Activated CD4-positive, alpha-beta memory T cell treated with anti-CD3 and anti-CD28 coated beads, Interleukin-2, amount 10 ng/mL, durations not matched to agents 7 days and 5 days (primary cell): ENCODE results near the gene OR2Z1. TPM values are rescaled to one million over a fixed set of nuclear protein-coding genes. Genes with fewer than 3 reads are reported as not detected.

Experiments used
- CTCF ChIA-PET: fragments of 350-600 bp; sonication (Branson Sonifier 250); formaldehyde crosslinking; loops from one replicate; lab custom pipeline; 2021; ENCODE audit warnings: antibody characterized with exemption, inconsistent platforms; lab: Charles Lee
- POLR2A ChIA-PET: fragments of 350-600 bp; sonication (Branson Sonifier 250); formaldehyde crosslinking; loops from one replicate; lab custom pipeline; 2021; ENCODE audit warnings: antibody characterized with exemption; lab: Charles Lee
- DNase-seq: peaks from one replicate; pipeline ENCODE4 v3.0.0-alpha.2; 2020
- H3K27ac Mint-ChIP-seq: one replicate; pipeline ENCODE4 v1.8.0; 2021; ENCODE audit warnings: mild to moderate bottlenecking, mixed read lengths
- H3K27me3 Mint-ChIP-seq: one replicate; pipeline ENCODE4 v1.8.0; 2021; ENCODE audit warnings: mixed read lengths
- H3K36me3 Mint-ChIP-seq: one replicate; pipeline ENCODE4 v1.8.0; 2021; ENCODE audit warnings: low read depth, mixed read lengths
- H3K4me1 Mint-ChIP-seq: one replicate; pipeline ENCODE4 v1.8.0; 2021; ENCODE audit warnings: mixed read lengths
- H3K4me3 Mint-ChIP-seq: one replicate; pipeline ENCODE4 v1.8.0; 2021; ENCODE audit warnings: mild to moderate bottlenecking, mixed read lengths
- H3K9me3 Mint-ChIP-seq: one replicate; pipeline ENCODE4 v1.8.0; 2021; ENCODE audit warnings: mixed read lengths
- total RNA-seq, 2 experiments: library from RNA; stranded (reverse); gene quantifications; one replicate each; pipeline ENCODE4 v1.2.3, GENCODE V29; 2021

The OR2Z1 gene, protein sequence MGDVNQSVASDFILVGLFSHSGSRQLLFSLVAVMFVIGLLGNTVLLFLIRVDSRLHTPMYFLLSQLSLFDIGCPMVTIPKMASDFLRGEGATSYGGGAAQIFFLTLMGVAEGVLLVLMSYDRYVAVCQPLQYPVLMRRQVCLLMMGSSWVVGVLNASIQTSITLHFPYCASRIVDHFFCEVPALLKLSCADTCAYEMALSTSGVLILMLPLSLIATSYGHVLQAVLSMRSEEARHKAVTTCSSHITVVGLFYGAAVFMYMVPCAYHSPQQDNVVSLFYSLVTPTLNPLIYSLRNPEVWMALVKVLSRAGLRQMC
- not detected for total RNA-seq

DNA sequence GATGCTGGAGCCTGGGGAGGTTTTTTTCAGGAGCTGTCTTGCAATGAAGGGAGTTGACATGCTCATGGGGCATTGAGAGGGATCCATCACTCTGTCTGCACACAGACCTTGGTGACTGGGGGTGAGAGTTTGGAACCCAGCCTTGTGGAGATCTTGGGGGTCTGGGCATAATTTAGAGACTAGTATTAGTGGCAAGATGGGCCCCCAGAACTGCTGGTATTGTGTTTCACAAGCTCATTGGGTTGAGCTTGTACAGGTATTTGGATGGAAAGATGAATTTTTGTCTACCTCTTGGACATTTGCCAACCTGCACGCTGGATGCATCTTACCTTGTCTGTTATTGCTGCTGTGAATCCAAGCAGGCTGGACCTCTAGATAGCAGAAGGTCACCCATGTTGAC is at the start of gene OR2Z1:
OR2Z1 (plus strand) TSS at position 301 of the 400 bp plus-strand sequence. CDS start 9,395 bp downstream, outside the sequence.
- H3K27ac Mint-ChIP-seq = no peak within 1 kb of the TSS
- no peaks in the 10 kb centered on the region for H3K4me1 Mint-ChIP-seq
- ChIA-PET POLR2A (no interaction called here), CTCF (interaction anchor here (1.6 kb wide), 1 partner anchor 27 kb away, joined by 3 read pairs; no protein-coding TSS in a partner anchor)
- peaks cover 25% of the 10 kb centered on the region for H3K27me3 Mint-ChIP-seq
- no peak within 1 kb of the TSS for H3K4me3 Mint-ChIP-seq
- DNase-seq = no peak
- peaks cover 6% of the 10 kb centered on the region for H3K9me3 Mint-ChIP-seq
- H3K36me3 Mint-ChIP-seq = no peaks in the 10 kb centered on the region

DNA sequence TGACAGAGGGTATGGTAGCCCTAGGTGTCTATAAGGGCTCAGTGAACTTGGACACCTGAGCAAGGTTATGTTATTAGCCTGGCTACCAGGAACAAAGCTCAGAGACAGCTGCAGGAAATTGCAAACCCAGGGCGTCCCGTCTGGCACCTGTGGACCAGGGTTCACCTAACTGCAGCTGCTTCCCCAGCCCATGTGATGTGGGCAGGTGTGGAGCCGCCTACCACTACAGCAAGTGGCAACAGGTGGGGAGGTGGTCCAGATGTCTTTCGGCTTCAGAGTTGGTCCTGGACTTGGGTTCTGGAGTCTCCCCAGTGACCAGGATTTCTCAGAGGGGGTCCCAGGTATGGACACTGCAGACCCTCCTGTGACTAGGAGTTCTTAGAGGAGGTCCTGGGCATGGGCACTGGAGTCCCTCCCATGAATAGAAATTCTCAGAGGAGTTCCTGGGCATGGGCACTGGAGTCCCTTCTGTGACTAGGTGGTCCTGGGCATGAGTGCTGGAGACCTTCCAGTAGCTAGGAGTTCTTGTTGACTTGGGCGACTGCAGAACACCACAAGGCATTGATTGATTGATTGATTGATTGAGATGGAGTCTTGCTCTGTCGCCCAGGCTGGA is 48.0 kb upstream of the OR2Z1 start:
- H3K27ac Mint-ChIP-seq = no peak overlapping the region
- H3K4me1 Mint-ChIP-seq = peaks cover 54% of the 10 kb centered on the region
- H3K9me3 Mint-ChIP-seq = peaks cover 14% of the 10 kb centered on the region
- ChIA-PET POLR2A (no interaction called here), CTCF (interaction anchor here (0.6 to 1.0 kb wide), 2 partner anchors 19 to 20 kb away, joined by 3 to 6 read pairs; no protein-coding TSS in a partner anchor)
- peaks cover 18% of the 10 kb centered on the region for H3K27me3 Mint-ChIP-seq
- DNase-seq = no peak
- H3K4me3 Mint-ChIP-seq = no peak overlapping the region
- peaks cover 20% of the 10 kb centered on the region for H3K36me3 Mint-ChIP-seq

DNA sequence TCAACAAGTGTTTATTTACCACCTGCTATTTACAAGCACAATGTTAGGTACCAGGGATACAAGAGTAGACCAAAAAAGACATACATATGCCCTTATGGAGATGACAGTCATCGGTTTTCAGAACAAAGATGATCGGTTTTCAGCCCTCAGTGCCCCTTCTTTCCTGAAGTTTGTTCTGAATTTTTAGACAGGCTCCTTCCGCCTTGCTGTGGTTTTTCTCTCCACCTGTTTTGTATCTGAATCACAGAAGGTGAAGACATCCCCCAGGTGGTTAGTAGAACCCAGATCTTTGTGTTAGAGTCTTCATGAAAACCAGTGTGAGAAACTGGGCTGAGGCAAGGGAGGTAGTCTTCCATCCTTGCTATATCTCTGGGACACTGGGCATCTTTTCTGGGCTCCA is 46.4 kb upstream of the OR2Z1 start:
- H3K27me3 Mint-ChIP-seq = peaks cover 18% of the 10 kb centered on the region
- H3K4me1 Mint-ChIP-seq = peaks cover 38% of the 10 kb centered on the region
- peaks cover 10% of the 10 kb centered on the region for H3K36me3 Mint-ChIP-seq
- DNase-seq = no peak
- H3K4me3 Mint-ChIP-seq = no peak overlapping the region
- no peak overlapping the region for H3K27ac Mint-ChIP-seq
- CTCF ChIA-PET = no interaction called here
- POLR2A ChIA-PET = no interaction called here
- peaks cover 10% of the 10 kb centered on the region for H3K9me3 Mint-ChIP-seq

DNA sequence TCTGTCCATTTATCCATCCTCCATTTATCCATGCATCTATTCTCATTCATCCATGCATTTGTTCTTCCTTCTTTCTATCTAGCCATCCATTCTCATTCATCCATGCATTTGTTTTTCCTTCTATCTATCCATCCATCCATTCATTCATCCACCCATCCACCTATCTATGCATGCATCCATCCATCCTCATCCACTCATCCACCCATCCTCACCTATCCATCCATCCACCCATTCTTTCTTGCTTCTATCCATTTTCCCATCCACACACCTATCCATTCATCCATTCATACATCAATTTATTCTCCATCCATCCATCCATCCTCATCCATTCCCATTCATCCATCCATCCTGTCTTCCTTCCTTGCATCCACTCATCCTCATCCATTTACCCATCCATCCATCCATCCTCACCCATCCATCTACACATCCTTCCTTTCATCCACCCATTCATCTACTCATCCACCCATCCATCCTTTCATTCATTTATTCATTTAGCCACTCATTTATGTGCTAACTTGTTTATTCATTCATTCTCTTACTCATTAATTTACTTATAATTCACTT is 43.1 kb upstream of the OR2Z1 start:
- peaks cover 45% of the 10 kb centered on the region for H3K4me1 Mint-ChIP-seq
- H3K9me3 Mint-ChIP-seq = peaks cover 16% of the 10 kb centered on the region
- peaks cover 22% of the 10 kb centered on the region for H3K36me3 Mint-ChIP-seq
- POLR2A ChIA-PET = no interaction called here
- no peak overlapping the region for H3K4me3 Mint-ChIP-seq
- peaks cover 20% of the 10 kb centered on the region for H3K27me3 Mint-ChIP-seq
- no peak overlapping the region for H3K27ac Mint-ChIP-seq
- CTCF ChIA-PET = no interaction called here
- DNase-seq = no peak

DNA sequence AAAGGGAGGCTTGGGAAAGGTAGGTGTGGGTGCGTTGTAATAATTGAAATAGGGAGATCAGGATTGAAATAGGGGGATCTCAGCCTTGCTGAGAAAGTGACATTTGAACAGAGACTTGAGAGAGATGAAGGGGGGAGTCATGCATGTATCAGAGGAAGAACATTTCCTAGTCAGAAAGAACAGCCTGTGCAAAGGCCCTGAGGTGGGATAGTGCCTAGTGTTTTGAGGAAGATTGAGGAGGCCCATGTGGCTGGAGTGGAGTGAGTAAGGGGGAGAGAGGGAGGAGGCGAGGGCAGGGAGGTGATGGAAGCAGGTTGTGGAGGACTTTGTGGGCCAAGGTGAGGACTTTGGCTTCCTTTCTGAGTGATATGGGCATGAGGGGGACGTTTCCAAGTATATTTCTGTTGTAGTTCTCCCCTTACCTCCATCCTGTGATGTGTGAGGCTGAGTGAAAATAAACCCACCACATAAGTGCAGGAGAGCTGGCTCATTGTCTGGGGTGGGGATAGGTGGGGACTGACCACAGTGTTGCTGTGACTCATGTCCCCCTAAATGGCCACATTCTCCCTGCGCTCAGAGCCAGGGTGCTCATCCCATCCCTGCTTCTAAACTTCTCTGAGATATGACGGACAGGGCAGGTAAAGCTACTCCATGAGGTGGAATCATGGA is 40.6 kb upstream of the OR2Z1 start:
- peaks cover 5% of the 10 kb centered on the region for H3K27me3 Mint-ChIP-seq
- peak overlapping the region; percentile 61 for H3K27ac Mint-ChIP-seq
- ChIA-PET CTCF (interaction anchor here (1.2 kb wide), 1 partner anchor 13 kb away, joined by 4 read pairs; no protein-coding TSS in a partner anchor), POLR2A (no interaction called here)
- peaks cover 14% of the 10 kb centered on the region for H3K9me3 Mint-ChIP-seq
- no peak for DNase-seq
- peaks cover 19% of the 10 kb centered on the region for H3K36me3 Mint-ChIP-seq
- H3K4me1 Mint-ChIP-seq = peaks cover 41% of the 10 kb centered on the region
- no peak overlapping the region for H3K4me3 Mint-ChIP-seq

DNA sequence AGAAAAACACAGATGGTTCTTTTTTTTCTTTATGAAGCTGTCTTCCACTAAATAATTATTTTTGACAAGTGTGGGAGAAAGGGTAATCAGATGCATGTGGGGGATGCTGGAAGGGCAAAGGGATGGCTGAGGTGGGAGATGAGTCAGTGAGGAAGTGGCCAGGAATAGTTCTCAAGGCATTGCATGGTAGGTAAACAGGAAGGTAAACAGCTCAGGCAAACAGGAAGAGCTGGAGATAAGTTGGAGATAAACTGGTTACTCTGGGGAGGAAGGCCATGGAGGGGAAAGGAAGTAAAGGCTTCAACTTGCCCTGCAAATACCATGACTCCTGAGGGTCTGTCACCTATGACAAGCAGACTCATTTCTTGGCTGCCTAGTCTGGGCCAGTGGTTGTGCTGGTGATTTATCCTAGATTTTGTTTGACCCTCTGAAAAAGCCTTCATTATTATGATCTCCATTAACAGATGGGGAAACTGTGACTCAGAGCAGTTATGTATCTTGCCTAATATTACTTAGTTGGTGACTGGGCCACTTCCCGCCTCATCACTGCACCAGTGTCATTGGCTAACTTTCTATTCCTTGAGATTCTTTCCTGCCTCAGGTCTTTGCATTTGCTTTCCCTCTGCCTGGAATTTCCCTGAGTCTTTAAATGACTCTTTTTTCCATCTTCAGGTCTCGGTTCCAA is 39.9 kb upstream of the OR2Z1 start:
- Mint-ChIP-seq H3K27me3 (peaks cover 3% of the 10 kb centered on the region), H3K4me1 (peaks cover 40% of the 10 kb centered on the region), H3K36me3 (peaks cover 17% of the 10 kb centered on the region), H3K9me3 (peaks cover 12% of the 10 kb centered on the region), H3K4me3 (no peak overlapping the region), H3K27ac (peak overlapping the region; percentile 61)
- no peak for DNase-seq
- ChIA-PET CTCF (interaction anchor here (1.2 to 1.3 kb wide), 2 partner anchors 12 to 28 kb away, joined by 3 to 4 read pairs; no protein-coding TSS in a partner anchor), POLR2A (no interaction called here)

DNA sequence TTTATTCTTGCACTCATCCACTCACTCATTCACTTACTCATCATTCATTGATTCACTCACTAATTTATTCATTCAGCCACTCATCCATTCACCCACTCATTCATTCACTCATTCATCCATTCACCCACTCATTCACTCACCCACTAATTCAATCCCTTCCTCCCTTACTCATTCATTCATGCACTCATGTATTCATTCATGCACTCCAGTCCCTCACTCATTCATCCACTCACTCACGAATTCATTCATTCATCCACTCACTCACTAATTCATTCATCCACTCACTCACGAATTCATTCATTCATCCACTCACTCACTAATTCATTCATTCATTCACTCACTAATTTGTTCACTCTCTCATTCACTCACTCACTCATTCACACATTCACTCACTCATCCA is 39.0 kb upstream of the OR2Z1 start:
- Mint-ChIP-seq H3K36me3 (peaks cover 17% of the 10 kb centered on the region), H3K4me3 (no peak overlapping the region), H3K27ac (no peak overlapping the region), H3K27me3 (peaks cover 6% of the 10 kb centered on the region), H3K4me1 (peaks cover 43% of the 10 kb centered on the region), H3K9me3 (peaks cover 12% of the 10 kb centered on the region)
- POLR2A ChIA-PET = no interaction called here
- CTCF ChIA-PET = interaction anchor here (1.3 kb wide), 1 partner anchor 29 kb away, joined by 3 read pairs; no protein-coding TSS in a partner anchor
- DNase-seq = no peak

DNA sequence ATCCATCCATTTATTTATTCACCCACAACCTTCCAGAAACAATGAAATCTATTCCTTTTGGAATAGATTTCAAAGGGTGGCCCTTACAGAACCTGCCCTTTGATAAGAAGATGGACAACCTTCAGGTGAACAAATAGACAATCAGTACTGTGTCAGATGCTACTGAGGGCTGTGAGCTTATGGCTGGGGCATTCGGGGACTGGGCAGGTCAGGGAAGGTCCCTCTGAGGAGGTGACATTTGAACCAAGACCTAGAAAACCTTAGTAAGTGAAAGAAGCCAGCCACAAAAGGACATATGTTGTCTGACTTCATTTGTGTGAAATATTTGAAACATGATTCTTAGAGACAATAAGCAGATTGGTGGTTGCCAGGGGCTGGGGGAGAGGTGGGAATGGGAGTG is 38.5 kb upstream of the OR2Z1 start:
- POLR2A ChIA-PET = no interaction called here
- CTCF ChIA-PET = interaction anchor here (1.3 kb wide), 1 partner anchor 29 kb away, joined by 3 read pairs; no protein-coding TSS in a partner anchor
- no peak overlapping the region for H3K4me3 Mint-ChIP-seq
- H3K36me3 Mint-ChIP-seq = peaks cover 15% of the 10 kb centered on the region
- peaks cover 6% of the 10 kb centered on the region for H3K27me3 Mint-ChIP-seq
- peaks cover 9% of the 10 kb centered on the region for H3K9me3 Mint-ChIP-seq
- H3K4me1 Mint-ChIP-seq = peaks cover 43% of the 10 kb centered on the region
- H3K27ac Mint-ChIP-seq = no peak overlapping the region
- no peak for DNase-seq

DNA sequence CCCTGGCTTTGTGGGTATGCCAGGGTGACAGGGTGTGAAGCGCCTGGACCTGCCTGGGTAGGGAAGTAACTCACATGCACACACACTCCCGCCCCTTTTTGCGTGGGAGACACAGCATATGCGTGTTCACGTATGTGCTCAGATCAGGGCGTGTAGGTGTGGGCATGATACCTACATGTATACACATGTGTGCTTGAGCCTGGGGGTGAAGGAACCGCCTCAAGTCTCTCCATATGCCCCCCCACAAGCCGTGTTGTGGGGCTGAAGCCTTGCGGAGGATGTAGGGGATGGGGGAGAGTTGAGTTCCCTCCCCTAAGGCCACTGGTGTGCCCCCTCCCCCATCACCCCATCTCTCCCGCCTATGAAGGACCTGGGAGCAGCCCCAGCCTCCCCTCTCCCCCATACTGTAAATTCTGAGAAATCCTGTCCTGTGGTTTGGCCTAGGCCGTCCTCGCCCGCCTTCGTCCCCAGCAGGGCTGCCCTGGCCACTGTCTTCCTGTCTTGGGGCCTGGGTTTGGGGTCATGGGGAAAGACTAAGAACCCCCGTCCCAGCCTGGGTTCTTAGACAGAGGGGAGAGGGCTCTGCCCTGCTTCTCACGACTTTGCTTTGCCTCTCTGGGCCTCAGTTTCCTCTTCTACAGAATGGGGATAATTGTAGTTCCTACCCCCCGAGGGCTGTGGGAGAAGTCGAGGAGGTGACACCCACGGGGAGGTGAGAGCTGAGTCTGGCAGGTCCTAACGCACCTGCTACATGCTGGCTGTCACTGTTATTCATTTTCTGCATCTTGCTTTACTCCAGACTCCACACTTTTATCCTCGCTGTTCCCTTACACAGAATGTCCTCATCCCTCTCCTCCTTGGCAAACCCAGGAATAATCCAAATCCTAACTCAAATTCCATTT is 37.2 kb upstream of the OR2Z1 start:
- no peak overlapping the region for H3K27ac Mint-ChIP-seq
- no peak for DNase-seq
- ChIA-PET POLR2A (no interaction called here), CTCF (interaction anchor here (1.8 kb wide), 1 partner anchor 10 kb away, joined by 8 read pairs; no protein-coding TSS in a partner anchor)
- peaks cover 12% of the 10 kb centered on the region for H3K27me3 Mint-ChIP-seq
- H3K4me1 Mint-ChIP-seq = peaks cover 43% of the 10 kb centered on the region
- H3K9me3 Mint-ChIP-seq = peaks cover 6% of the 10 kb centered on the region
- H3K4me3 Mint-ChIP-seq = no peak overlapping the region
- peaks cover 12% of the 10 kb centered on the region for H3K36me3 Mint-ChIP-seq

DNA sequence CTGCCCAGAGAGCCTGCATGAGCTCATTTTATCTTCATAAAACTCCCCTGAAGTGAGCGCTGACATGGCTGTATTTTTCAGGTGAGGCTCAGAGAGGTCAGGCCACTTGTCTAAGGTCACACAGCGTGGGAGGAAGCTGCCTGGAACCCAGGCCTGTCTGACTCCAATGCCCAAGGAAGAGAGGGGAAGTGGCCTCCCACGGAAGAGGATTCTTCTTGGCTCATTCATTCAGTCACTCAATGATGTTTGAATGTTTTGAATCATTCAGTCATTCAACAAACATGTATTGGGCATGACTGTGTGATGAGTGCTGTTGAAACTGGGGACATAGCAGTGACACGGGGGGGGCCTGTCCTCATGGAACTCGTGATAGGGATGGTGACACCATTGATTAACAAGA is 34.9 kb upstream of the OR2Z1 start:
- Mint-ChIP-seq H3K4me3 (no peak overlapping the region), H3K27ac (no peak overlapping the region), H3K9me3 (peaks cover 4% of the 10 kb centered on the region), H3K4me1 (peaks cover 32% of the 10 kb centered on the region), H3K36me3 (peaks cover 12% of the 10 kb centered on the region), H3K27me3 (peaks cover 20% of the 10 kb centered on the region)
- ChIA-PET POLR2A (no interaction called here), CTCF (interaction anchor here (0.5 to 5.6 kb wide), 2 partner anchors 32 to 1434 kb away, joined by 4 to 30 read pairs; no protein-coding TSS in a partner anchor)
- DNase-seq = no peak

DNA sequence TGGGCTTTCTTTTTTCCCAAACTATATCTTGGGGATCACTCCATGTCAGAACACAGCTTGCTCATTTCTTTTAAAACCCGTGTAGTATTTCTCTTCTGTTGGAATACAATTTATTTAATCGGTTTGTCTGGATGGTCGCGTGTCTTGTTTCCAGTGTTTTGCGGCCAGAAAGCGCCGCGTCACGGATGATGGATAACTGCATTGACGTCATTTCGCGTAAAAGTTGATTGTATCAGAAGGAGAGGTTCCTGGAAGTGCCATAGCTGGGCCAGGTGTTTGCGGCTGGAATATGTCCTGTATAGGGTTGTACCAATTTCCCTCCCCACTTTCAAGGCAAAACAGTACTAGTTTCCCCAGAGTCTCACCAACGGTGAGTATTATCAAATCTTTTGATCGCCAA is 32.5 kb upstream of the OR2Z1 start:
- POLR2A ChIA-PET = interaction anchor here (1.4 kb wide), 1 partner anchor 18 kb away, joined by 3 read pairs; no protein-coding TSS in a partner anchor
- H3K4me3 Mint-ChIP-seq = no peak overlapping the region
- H3K9me3 Mint-ChIP-seq = no peaks in the 10 kb centered on the region
- H3K36me3 Mint-ChIP-seq = no peaks in the 10 kb centered on the region
- no peak overlapping the region for H3K27ac Mint-ChIP-seq
- peaks cover 30% of the 10 kb centered on the region for H3K27me3 Mint-ChIP-seq
- CTCF ChIA-PET = interaction anchor here (5.6 kb wide), 1 partner anchor 34 kb away, joined by 30 read pairs; no protein-coding TSS in a partner anchor
- DNase-seq = no peak
- H3K4me1 Mint-ChIP-seq = peaks cover 29% of the 10 kb centered on the region
